ENCODE measurements around the gene MOB1A.
"Not testable (repeated sequence)": the region's sequence is repeated elsewhere in the genome, so short reads cannot be mapped to it uniquely, and the experiment has no call there.

Gene MOB1A

DNA sequence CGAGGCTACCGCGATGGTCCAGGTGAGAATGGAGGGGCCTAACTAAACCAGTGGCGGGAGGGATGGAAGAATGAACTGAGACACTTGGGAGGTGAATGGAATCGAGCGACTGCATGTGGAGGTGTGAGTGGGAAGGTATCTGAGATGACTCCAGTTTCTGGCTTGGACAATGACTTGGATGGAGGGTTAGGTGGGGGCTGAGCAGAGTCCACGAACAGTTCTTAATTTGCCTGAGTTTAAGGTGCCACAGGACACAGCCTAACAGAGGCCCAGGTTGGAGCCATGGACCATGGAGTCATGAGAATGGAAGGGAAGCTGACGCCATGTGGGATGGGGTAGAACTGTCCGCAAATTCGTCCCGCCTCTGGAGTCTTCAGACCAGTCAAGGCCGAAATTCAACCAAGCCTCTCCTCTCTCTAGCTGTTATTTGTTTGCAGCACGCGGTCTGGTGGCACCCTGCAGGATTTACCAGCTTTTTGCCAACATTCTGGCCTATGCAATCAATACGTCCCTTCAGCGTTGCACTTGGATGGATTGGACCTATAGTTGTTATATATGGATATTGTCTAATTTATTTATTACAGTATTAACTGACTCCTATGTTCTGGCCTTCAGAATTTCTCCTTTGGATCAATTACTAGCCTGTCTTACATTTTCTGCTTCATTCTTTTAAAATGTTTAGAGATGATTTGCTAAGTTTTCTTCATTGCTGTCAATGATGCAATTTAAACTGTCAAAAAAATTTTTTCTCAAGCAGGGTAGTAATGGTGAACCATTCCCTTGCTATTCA lies 30.0 kb downstream of the MOB1A start:
- DNase-seq: peak; percentile 51

DNA sequence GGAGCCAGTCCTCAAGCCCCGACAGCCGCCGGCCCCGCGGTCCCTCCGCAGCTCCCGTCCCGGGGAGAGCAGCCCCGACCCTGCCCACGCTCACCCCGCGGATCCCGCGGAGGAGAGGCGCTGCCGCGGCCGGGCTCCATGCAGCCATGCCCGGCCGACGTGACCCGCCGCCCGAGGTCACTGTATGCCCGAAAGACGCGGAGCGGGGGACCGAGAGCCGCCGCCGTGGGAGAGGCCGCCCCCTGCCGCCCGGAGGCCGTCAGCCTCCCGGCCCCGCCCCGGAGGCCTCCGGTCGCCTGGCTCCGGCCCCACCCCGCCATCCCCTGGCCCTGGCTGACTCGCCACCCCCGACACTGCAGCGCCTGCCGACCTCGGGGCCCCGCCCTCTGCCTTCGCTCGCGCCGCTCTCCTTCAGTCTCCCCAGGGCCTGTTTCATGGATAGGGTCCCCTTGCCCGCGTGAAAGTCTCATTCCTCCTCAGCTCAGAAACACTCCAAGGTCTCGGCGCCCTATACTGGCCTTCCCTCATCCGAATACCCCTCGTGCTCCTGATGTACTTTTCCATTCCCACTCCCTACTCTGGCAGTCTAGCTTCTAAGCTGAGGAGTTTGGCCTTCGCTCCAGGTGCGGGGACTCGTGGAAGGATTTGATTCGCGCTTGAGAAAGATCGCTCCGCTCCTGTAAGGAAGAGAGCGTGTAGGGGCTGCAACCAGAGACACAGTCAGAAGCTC lies 30.8 kb downstream of the MOB1A start, which contains the start of gene BOLA3:
Gene BOLA3, minus strand, starts transcription at position 186 of the 730 bp plus-strand sequence. Its CDS starts 38 bp downstream, at position 148.
- DNase-seq: peak; percentile 65

DNA sequence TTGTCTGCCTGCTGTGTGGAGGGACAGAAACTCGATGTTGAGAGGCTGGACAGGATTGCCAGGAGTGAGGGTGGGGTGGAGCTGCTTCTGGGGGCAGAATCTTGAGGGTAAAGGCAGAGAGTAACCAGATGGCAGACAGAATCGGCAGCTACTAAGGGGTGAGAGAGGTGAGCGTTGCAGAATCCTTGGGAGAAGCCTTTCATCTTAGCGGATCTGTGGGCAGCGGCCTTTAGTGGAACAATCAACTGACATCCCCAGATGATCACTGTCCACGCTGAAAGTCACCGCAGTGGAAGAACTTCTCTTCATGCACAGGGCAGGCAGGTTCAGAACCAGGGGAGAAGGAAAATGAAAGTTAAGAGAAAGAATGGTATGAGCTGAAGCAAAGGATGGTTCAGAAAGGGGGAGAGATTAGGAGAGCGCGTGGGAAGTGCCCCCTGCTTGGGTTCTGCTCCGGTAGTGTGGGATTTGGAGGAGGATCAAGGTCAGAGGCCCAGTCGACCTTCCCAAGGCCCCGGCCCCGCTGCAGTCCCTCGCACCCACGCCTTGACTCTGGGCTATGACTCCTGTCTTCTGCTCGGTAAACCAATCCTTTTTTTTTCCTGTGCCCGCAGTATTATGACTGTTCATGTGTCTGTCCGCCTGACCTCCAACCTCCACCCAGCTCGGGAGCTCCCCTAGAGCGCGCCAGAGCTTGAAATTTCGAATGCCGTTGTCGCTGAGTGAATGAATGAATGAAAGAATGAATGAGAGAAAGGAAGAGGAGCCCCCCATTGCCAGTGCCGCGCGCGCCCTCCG lies 31.6 kb downstream of the MOB1A start:
- no peak for DNase-seq

DNA sequence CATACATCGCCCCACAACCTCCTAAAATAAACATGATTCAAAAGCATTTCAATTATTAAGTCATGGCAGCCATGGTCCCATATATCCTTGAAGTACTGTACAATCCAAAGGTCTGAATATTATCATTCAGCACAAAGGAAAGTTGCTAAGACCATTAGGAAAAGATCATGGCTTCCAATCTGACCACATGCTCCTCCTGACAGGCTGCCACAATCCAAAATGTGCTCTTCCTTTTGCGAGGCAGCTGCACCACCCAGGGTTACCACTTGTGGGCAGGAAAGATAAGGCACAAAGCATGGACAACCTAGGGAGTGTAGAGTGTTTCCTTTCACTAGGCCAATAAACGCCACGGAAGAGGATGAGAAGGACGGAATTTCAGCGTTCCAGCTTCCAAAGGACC lies 36.3 kb downstream of the MOB1A start:
- no peak for DNase-seq

DNA sequence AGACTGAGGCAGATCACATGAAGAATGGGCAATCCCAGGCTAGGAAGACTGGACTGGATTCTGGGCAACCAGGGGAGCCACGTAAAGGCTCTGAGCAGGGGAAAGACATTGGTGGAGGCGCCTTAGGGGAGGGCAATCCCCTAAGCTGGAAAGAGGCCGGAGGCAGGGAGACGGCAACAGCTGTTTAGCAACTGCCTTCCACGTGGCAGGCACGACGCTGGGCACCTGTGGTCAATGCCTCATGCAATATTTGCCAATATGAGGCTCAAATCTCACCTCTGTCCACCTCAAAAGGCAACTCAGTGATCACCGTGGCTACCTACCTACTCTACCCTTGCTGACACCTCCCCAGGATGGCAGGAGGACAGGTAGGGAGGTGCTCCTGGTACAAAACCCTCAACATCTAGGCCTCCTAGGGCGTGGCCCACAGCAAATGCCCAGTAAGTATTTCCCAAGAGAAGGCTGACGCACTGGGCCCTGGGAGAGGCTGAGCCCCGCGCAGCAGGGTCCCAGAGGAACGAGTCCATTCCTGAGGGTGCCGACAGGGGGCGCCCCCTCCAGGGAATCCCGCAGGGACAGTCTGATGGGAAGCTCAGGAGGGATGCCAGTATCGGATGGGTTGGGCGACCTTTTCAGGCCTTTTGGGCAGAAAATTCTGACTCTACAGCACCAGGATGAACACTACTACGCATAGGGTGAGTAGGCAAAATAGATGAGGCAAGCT lies 39.9 kb downstream of the MOB1A start:
- no peak for DNase-seq

DNA sequence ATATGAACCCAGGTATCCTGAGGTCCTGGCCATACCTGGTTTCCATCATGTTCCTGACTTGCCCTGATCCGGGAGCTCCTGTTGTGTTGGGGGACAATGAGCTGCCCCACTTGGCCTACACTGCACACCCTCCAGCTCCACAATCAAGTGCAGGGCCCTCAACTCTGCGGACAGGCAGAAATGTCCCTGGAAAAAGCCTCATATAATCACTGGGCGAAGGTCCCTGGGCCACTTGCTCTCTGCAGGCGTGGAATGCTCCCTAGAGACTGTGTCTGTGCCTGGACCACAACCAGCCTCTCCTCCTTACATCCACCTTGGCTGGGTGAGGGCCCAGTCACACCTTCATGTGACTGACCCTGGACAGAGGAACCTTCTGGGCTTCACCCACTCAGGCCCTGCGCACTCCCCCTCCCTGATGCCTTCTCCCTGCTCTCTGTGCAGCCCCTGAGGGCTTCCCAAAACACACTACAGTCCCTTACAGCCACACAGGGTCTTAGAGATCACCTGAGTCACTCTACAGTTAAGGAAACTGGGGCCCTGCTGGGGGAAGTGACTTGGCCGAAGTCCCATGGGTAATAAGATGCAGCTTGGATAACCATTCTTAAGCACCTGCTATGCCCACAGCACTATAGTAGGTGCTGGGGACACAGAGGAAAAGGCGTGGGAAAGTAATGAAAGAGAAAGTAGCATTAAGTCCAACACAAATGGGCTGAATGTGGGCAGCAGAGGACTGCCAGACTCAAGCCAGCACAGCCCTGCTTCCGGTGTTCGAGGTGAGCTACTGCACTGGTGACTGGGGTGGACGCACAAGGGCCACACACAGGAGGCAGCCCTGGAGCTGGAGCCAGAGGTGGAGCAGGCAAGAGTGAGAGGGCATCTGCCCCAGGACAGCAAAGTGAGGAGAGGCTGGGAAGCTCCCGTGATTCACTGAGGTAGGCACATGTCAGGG lies 40.8 kb downstream of the MOB1A start:
- no peak for DNase-seq

DNA sequence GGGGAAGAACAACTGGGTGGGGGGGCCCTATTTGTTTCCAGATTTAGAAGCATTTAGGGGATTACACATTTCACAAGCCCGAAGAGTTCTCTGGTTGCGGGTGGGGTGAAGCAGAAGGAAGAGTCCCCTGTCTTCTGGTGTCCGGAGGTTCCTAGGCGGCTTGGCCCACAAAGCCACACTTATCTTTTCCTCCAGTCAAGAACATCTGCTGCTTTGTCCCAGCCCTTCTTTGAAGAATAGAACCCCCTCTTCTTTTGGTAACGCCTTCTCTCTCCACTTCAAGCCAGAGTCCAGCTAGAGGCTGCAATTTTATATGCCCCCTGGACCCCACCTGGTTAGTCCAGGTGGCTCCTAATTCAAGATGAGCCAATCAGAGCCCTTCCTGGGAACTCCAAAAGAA lies 46.8 kb downstream of the MOB1A start:
- no peak for DNase-seq

DNA sequence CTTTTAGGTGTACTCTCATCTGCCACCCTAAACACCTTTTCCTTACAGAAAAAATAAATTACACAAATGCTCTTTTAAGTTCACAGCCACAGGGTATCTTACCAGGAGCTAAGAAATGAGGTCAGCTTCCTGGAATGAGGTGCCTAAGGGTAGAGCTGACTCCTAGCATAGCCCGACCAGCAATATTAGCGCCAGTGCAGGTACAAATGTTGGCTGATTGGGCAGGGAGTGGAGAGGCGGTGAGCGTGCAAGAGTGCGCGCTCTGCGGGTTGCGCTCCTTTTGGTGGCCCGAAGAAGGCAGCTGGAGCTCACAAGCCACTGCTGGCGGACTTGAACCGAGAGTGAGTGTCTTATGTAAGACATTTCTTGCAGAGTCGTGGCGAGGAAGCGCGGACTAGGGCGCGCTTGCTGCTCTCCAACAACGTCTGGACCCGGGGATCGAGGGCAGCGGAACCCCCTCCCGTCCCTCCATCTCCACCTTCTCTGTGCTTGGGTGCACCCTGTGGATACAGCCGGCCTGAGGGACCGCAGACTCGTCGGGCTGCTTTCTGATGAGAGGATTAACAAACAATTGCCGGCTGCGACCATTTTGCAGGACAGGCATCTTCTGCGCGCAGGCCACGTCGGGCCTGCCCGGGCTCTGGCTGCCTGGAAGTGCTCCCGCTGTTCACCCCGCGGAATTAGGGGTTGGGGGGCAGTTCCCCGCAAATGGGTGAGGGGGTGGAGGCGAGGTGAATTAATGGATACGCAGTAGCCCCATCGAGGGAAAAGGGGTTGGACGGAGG lies 48.3 kb downstream of the MOB1A start:
- DNase-seq: no peak

DNA sequence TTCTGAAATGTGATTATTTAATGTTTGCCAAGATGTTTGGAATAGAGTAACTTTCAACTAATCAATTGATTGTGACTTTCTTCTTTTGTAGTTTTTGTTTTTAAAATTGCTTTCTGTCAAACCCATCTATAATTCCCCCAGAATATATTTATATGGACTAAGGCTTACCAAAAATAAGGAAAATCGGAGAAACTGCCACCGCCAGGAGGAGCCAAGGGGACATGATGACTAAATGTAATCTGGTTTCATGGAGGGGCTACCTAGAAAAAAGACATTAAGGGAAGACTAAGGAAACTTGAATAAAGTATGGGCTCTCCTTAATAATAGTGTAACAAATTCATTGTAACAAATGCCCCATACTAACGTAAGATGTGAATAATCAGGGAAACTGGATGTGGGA lies 50.5 kb downstream of the MOB1A start:
- no peak for DNase-seq

DNA sequence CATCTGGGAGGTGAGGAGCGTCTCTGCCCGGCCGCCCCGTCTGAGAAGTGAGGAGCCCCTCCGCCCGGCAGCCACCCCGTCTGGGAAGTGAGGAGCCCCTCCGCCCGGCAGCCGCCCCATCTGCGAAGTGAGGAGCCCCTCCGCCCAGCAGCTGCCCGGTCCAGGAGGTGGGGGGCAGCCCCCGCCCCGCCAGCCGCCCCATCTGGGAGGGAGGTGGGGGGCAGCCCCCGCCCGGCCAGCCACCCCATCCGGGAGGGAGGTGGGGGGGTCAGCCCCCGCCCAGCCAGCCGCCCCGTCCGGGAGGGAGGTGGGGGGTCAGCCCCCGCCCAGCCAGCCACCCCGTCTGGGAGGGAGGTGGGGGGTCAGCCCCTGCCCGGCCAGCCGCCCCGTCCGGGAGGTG lies 54.7 kb downstream of the MOB1A start:
- not testable (repeated sequence) for DNase-seq

DNA sequence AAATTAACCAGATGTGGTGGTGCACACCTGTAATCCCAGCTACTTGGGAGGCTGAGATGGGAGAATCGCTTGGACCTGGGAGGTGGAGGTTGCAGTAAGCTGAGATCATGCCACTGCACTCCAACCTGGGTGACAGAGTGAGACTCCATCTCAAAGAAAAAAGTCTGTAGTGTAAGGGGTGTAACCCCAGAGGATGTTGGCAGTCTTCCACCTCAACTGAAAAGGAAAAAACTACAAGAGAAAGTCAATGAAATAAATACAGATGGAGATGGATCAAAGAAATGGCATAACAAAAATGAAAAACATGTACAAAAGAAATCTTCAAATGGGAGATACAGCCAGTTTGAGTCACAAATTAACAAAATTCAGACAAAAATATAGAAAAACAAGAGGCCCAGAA lies 56.8 kb downstream of the MOB1A start:
- DNase-seq: not testable (repeated sequence)

DNA sequence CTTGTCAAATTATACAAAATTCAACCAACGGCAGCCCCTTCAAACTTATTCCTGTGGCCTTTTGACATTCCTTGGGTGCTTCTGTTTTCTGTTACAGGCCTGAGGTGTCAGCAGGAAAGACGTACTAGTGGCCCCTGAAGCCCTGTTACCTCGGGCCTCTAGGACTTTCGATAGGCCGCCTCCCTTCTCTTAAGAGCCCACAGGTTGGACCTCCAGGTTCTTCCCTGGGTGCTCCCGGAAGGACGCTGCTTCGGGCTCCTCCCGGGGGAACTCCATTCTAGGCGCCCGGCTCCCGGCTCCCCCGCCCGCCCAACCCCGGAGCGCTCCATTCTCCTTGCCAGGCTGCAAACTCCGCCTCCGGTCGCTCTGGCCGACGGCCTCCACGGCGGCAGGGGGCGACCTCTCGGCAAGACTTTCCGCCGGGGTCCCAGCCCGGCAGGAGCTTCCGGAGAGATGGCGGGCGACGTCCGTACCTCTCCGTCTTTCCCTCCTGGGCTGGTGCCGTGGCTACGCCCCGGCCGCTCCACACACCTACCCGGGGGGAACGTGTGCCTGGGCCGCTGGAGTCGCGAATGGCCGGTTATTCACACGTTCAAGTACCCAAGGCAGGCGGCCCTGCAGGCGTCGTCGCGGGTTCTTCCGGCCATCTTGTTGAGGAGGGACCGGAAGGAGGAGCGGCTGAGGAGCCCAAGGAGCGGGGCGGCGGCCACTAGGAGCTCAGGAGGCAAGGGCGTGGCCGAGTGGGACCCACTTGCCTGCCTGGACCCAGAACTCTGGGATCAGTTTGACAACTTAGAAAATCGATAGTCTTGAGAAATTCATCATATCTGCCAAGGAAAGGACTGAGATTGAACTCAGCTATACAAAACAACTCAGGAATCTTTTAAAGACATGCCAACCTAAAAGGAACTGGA lies 58.5 kb downstream of the MOB1A start:
- peak; percentile 75 for DNase-seq

DNA sequence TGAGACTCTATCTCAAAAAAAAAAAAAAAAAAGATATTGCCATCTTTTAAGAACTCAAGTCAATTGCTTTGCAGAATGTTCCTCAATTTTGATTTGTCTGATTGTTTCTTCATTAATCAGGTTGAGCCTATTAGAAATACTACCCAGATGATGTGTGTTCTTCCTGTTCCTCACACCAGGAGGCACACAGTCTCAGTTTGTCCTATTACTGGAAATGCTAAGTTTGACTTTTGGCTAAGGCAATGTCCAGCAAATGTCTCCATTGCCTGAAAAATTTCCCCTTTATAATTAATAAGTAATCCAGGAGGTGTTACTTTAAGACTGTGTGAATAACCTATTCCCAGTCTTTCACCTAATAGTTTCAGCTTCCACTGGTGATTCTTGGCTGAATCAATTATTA lies 59.3 kb downstream of the MOB1A start:
- no peak for DNase-seq

DNA sequence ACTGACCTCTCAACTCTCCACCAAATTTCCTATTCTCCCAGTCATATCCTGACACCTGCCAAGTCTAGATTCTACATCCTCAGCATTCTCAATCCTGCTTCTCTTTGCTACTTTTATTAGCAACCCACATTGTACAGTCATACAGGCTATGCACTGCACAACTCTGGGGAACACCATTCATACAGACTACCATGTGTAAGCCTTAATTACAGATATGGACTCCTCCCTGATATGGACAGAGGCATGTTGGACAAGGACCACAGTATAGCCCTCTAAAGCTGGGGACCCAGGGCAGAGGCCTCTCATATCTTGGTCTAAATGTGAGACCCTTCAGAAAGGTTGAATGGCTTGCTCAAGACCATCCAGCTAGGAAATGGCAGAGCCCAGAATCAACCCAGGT lies 67.3 kb downstream of the MOB1A start:
- no peak for DNase-seq

DNA sequence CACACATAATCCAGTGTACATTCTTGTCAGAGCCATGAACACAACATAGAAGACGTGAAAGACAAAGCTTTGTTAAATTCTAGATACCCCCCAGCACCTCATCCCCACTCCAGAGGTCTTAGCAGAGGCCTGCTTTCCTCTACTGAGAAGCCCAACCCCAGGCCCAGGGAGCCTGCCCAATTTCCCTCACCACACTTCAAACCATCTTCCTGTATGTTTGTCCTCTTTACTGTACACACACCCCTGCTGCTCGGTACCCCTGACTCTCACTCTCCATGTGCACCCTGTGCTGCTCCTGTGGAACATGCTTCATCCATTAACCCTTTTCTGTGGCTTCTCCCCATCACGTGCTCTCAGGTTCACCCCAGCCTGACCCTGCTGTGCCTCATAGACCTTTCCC lies 68.1 kb downstream of the MOB1A start:
- no peak for DNase-seq

DNA sequence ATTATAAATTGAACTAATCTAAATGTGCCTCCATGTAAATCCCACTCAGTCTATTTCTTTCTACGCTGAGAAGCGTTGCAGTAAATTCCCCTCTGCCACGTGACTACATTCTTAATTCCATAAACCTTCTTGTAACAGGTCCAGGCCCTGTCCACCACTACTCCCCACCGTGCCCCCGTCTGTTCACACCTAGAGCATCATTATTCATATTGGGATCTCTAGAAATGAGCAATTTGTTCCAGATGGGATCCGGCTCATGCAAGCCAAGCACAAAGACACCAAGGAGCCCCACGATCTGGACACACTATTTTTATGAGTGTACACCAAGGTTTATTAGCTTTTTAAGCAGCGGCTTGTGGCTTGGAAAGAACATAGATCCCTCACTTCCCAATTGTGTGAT lies 69.1 kb downstream of the MOB1A start:
- DNase-seq: no peak

DNA sequence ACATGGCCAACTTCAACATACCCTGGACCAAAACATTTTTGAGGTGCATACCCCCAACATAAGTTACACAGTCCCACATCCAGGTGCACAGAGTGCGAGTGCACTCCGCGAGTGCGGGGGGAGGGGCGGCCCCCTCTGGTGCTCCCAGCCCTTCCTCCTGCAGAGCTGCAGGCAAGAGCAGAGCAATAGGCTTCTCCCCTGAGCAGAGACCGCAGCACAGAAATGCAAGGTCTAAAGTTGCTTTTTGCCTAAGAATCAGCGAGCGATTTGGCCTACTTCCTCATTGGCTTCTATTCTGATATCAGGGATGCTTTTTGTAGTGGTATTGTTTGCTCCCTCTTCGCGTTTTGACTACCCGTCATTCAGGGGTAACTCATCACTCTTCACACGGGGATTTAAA lies 71.6 kb downstream of the MOB1A start:
- DNase-seq: no peak

DNA sequence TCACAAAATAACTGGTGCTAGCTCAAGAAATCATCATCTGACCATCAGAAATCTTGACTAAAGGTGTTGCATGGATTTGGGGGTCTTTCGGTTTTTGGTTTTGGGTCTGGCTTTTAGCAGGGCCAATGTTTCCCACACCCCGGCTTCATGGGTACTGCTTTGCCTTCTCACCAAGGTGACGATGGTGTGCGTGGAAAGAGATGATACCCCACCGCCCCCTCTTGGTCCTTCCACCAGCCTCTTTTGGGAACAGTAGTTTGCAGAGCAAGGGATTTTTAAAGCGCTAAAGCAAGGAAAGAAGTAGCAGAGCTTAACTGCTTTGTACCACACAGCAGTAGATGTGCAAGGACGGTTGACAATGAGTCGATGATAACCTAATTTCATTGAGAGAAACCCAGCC lies 73.3 kb downstream of the MOB1A start:
- no peak for DNase-seq

DNA sequence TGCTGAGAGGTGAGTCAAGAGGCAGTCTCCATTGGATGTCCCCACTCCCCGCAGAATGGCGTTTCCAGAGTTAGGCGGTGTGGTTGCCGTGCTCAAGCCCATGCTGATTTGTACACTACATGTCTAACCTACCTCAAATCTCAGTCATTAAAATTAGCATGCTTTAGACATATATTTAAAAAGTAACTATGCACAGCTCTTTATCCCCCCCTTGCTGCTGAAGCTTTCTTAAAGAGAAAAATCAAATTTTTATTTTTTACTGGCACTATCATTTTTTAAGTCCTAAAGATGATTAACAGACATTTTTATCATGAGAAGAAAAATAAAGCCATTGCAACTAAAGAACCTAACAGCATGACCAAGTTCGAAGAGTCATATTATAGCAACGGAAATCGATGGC lies 73.8 kb downstream of the MOB1A start:
- no peak for DNase-seq

DNA sequence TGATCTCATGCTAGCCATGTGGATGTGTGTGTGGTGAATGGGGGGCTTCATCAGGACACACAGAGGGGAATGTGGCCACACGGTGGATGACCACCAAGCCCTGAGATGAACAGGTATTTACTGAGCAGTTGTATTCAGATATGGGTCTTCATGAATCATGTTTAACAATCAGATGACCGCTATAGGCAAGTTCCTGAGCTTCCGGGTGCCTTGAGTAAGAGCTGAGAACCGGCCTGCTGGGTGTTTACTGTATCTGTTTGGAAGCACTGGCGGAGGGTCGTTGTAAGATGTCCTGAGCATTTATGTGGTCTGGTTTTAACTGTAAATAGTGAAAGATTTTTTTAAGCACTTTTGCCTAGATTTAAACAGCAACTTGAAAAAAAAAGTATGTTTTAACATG lies 74.9 kb downstream of the MOB1A start:
- no peak for DNase-seq
